ENCODE results near the gene ACOXL.
"Not testable (repeated sequence)": the region's sequence is repeated elsewhere in the genome, so short reads cannot be mapped to it uniquely, and the experiment has no call there.

The ACOXL gene

GRCh38 chr2:110929528-110929927 lies 197.2 kb downstream of the ACOXL start:
- DNase-seq (ENCODE audit: low read depth), result no peak

GRCh38 chr2:110931648-110932047 lies 199.3 kb downstream of the ACOXL start:
- DNase-seq (ENCODE audit: low read depth), result no peak

- no peak for DNase-seq (ENCODE audit: low read depth)
These were observed 201.0 kb downstream of the ACOXL start for GRCh38 chr2:110933420-110933819.

- no peak for DNase-seq (ENCODE audit: low read depth)
These were observed 202.6 kb downstream of the ACOXL start for GRCh38 chr2:110934948-110935347.

GRCh38 chr2:110940376-110940910 lies 208.1 kb downstream of the ACOXL start:
- DNase-seq (ENCODE audit: low read depth), result no peak

GRCh38 chr2:110941226-110941625 lies 208.9 kb downstream of the ACOXL start:
- no peak for DNase-seq (ENCODE audit: low read depth)

GRCh38 chr2:110943070-110943634 lies 210.8 kb downstream of the ACOXL start:
- DNase-seq (ENCODE audit: low read depth), result no peak

- no peak for DNase-seq (ENCODE audit: low read depth)
These were observed 214.5 kb downstream of the ACOXL start for GRCh38 chr2:110946902-110947301.

GRCh38 chr2:110948027-110948674 lies 215.8 kb downstream of the ACOXL start:
- DNase-seq (ENCODE audit: low read depth), result no peak

- no peak for DNase-seq (ENCODE audit: low read depth)
These were observed 217.9 kb downstream of the ACOXL start for GRCh38 chr2:110950281-110950680.

GRCh38 chr2:110955045-110955444 lies 222.7 kb downstream of the ACOXL start:
- no peak for DNase-seq (ENCODE audit: low read depth)

- no peak for DNase-seq (ENCODE audit: low read depth)
These were observed 223.2 kb downstream of the ACOXL start for GRCh38 chr2:110955556-110955955.

GRCh38 chr2:110957293-110957692 lies 224.9 kb downstream of the ACOXL start:
- no peak for DNase-seq (ENCODE audit: low read depth)

- DNase-seq (ENCODE audit: low read depth), result no peak
These were observed 226.2 kb downstream of the ACOXL start for GRCh38 chr2:110958346-110959119.

GRCh38 chr2:110959198-110959597 lies 226.8 kb downstream of the ACOXL start:
- no peak for DNase-seq (ENCODE audit: low read depth)

- no peak for DNase-seq (ENCODE audit: low read depth)
These were observed 227.9 kb downstream of the ACOXL start for GRCh38 chr2:110960281-110960680.

GRCh38 chr2:110960954-110961353 lies 228.6 kb downstream of the ACOXL start:
- DNase-seq (ENCODE audit: low read depth), result no peak

GRCh38 chr2:110961643-110962042 lies 229.3 kb downstream of the ACOXL start:
- not testable (repeated sequence) for DNase-seq (ENCODE audit: low read depth)

- no peak for DNase-seq (ENCODE audit: low read depth)
These were observed 237.3 kb downstream of the ACOXL start for GRCh38 chr2:110969696-110970095.

- no peak for DNase-seq (ENCODE audit: low read depth)
These were observed 237.8 kb downstream of the ACOXL start for GRCh38 chr2:110970201-110970600.

- no peak for DNase-seq (ENCODE audit: low read depth)
These were observed 239.4 kb downstream of the ACOXL start for GRCh38 chr2:110971811-110972210.

GRCh38 chr2:110973262-110973661 lies 240.9 kb downstream of the ACOXL start:
- DNase-seq (ENCODE audit: low read depth), result no peak

- DNase-seq (ENCODE audit: low read depth), result no peak
These were observed 245.0 kb downstream of the ACOXL start for GRCh38 chr2:110977403-110977802.
